Mucosa of rectum (tissue), 2 donors: ENCODE data around the gene S100B.

ENCODE experiments used
- H3K27ac ChIP-seq, 2 donors: one replicate each; pipeline ENCODE4 v1.7.0; 2013; ENCODE audit warnings: inconsistent platforms in 2 of 2, low read depth in 2 of 2, low read length in 2 of 2
- H3K27me3 ChIP-seq, 2 donors: one replicate each; pipeline ENCODE4 v1.7.0; 2013; ENCODE audit warnings: low read length in 2 of 2; ENCODE audit not compliant: control insufficient read depth in 2 of 2, insufficient read depth in 2 of 2
- H3K36me3 ChIP-seq, 2 donors: one replicate each; pipeline ENCODE4 v1.7.0; 2013; ENCODE audit warnings: low read length in 2 of 2; ENCODE audit not compliant: control insufficient read depth in 2 of 2, insufficient read depth in 2 of 2
- H3K4me1 ChIP-seq, 2 donors: one replicate each; pipeline ENCODE4 v1.7.0; 2013; ENCODE audit warnings: low read length in 2 of 2, mild to moderate bottlenecking in 1 of 2; ENCODE audit not compliant: control insufficient read depth in 2 of 2, insufficient read depth in 2 of 2
- H3K4me3 ChIP-seq, 2 donors: one replicate each; pipeline ENCODE4 v1.7.0; 2013; ENCODE audit warnings: low read length in 2 of 2
- H3K9ac ChIP-seq, 2 donors: one replicate each; pipeline ENCODE4 v1.7.0; 2013; ENCODE audit warnings: low read length in 2 of 2, low read depth in 1 of 2, mild to moderate bottlenecking in 1 of 2
- H3K9me3 ChIP-seq, 2 donors: one replicate each; pipeline ENCODE4 v1.7.0; 2013; ENCODE audit warnings: low read length in 2 of 2; ENCODE audit not compliant: control insufficient read depth in 2 of 2
- donor health status: healthy.
- donor health status: Normal muscosa, but diverticular disease.

Gene S100B

DNA sequence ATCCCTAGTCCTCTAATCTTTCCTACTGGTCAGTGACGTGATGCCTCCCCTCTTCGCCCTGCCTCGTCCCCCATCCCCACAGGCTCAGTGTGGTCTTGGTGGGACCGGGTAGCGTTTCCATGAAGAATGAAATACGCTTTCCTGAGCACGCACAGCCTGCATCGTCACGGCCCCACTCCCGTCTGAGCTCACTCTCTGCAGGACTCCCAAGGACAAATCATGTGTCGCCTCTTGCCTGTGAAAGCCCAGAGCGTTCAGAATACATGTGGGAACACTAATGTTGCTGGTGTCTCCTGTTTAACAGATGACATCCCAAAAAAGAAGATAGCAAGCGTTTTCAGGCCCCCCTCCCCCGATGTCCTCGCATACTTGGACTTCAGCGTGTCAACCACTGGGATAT, 49.2 kb downstream of the S100B start:
- Histone ChIP-seq H3K9ac (no peak overlapping the region), H3K27me3 (no peaks in the 10 kb centered on the region), H3K9me3 (no peaks in the 10 kb centered on the region), H3K4me3 (no peak overlapping the region), H3K4me1 (peaks cover 0 to 4% of the 10 kb centered on the region in 2 donors), H3K36me3 (peaks cover 55 to 56% of the 10 kb centered on the region in 2 donors), H3K27ac (no peak overlapping the region)

DNA sequence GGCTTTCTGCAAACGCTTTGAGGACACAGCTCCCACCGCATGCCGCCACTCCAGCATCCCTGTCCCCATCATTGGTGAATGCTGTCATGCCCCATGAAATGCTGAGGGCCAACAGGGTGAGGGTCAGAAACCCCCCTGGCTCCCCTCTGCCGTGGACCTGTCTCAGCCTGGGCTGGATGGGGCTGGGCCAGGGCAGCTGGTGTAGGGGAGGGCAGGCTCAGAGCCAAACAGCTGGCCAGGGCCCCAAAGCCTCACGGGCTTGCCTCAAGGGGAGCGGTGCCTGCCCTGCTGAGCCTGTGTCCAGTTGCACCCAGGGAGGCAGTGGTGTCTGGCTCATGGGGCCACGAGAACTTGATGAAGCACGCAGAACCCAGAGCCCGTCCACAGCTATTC, 49.7 kb downstream of the S100B start:
- Histone ChIP-seq H3K27me3 (no peaks in the 10 kb centered on the region), H3K27ac (no peak overlapping the region), H3K9me3 (no peaks in the 10 kb centered on the region), H3K4me3 (no peak overlapping the region), H3K9ac (peak overlapping the region in 1 of 2 donors; percentile 20), H3K36me3 (peaks cover 55 to 57% of the 10 kb centered on the region in 2 donors), H3K4me1 (peaks cover 0 to 4% of the 10 kb centered on the region in 2 donors)

DNA sequence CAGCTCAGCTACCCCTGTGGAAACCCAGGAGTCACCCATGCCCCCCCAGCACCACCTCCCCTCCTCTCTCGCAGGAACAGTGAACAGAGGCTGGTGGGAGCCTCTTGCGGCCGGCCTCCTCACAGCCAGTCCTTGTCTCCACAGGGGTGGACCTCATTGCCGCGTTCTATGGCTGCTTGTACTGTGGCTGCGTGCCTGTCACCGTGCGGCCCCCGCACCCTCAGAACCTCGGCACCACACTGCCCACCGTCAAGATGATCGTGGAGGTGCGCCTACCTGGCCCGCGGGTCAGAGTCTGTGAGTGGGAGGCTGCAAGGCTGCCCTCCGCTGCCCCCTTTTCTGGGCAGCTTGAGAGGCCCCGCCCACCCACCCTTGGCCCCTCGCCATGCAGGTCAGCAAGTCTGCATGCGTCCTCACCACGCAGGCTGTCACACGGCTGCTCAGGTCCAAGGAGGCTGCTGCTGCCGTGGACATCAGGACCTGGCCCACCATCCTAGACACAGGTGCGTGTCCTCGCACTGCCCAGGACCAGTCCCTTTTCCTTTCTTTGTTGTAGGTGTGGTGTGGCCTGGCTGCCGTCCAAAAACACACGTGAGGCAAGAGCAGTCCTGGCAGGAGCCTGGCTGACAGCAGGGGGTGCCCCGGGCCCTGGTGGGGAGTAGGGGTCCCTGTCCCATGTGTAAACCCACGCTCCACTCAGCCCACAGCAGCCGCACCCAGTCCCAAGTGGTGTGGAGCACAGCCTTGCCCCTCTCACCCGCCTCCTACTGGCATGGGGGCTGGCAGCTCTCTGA, 50.3 kb downstream of the S100B start:
- H3K9me3 ChIP-seq = no peaks in the 10 kb centered on the region
- H3K27me3 ChIP-seq = no peaks in the 10 kb centered on the region
- H3K4me1 ChIP-seq = peaks cover 0 to 4% of the 10 kb centered on the region in 2 donors
- peaks cover 57 to 61% of the 10 kb centered on the region in 2 donors for H3K36me3 ChIP-seq
- H3K27ac ChIP-seq = no peak overlapping the region
- peak overlapping the region in 1 of 2 donors; percentile 20 for H3K9ac ChIP-seq
- H3K4me3 ChIP-seq = no peak overlapping the region

DNA sequence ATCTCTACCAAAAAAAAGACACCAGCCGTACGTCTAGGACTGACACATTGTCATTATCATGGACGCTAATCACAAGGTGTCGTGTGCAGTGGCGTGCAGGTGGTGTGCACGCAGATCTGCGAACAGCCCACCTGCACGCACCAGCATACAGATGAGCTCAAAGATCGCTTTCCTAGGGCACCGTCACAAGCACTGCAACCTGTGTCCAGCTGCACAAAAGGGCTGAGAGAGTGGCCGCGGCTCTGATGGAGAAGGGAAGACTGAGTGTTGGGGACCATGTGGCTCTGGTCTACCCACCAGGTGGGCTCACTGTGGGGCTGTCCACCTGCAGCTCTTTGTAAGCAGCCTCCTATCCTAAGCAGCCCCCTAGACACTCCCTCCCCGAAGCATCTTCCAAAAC, 50.9 kb downstream of the S100B start:
- Histone ChIP-seq H3K27me3 (no peaks in the 10 kb centered on the region), H3K36me3 (peaks cover 57 to 58% of the 10 kb centered on the region in 2 donors), H3K4me3 (no peak overlapping the region), H3K9ac (no peak overlapping the region), H3K4me1 (peaks cover 0 to 4% of the 10 kb centered on the region in 2 donors), H3K27ac (no peak overlapping the region), H3K9me3 (no peaks in the 10 kb centered on the region)

DNA sequence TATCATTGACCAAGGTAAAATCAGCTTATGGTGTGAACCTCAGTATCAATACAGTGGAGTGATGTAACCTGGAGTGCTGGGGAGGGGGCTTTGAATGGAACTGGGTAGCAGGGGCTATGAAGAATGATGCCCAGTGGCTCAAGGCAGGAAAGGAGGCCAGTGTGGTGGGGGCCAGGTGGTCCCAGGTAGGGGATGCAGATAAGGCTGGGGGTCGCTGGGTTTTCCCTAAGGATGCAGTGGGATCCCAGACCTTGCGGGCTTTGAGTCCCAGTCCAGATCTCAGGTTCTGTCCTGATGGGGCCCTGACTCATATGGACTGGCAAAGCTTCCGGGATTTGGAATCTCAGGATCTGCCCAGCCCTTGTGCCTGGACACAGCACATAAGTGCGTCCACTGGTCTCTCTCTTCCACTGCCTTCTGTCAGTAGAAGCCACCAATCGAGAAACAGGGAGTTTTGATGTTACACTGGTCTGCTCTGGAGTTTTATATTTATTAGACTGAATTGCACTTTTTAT, 52.0 kb downstream of the S100B start:
- H3K27me3 ChIP-seq = no peaks in the 10 kb centered on the region
- peaks cover 54 to 61% of the 10 kb centered on the region in 2 donors for H3K36me3 ChIP-seq
- H3K27ac ChIP-seq = peak overlapping the region; percentile 43 to 63
- H3K9ac ChIP-seq = no peak overlapping the region
- no peaks in the 10 kb centered on the region for H3K9me3 ChIP-seq
- no peak overlapping the region for H3K4me3 ChIP-seq
- H3K4me1 ChIP-seq = peaks cover 0 to 4% of the 10 kb centered on the region in 2 donors

DNA sequence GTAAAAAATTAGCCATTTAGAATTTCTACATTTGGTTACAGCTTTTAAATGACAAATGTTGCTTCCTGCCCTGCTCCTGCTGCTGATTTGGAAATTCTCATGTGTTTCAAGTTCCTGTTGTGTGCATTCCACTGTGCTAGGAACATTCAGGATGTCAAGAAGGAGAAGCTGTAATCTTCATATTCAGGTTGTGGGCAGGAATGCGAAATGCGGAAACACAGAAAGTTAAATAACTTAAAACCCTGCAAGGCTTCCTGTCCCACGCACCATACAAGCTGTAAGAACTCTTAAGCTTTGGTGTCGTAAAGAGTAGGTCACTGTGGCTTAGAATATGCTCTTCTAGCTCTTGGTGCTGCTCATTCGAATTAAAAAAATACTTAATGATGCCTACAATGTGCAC, 52.6 kb downstream of the S100B start:
- no peaks in the 10 kb centered on the region for H3K27me3 ChIP-seq
- peaks cover 51 to 58% of the 10 kb centered on the region in 2 donors for H3K36me3 ChIP-seq
- no peaks in the 10 kb centered on the region for H3K9me3 ChIP-seq
- H3K4me3 ChIP-seq = peak overlapping the region in 1 of 2 donors; percentile 20
- H3K9ac ChIP-seq = no peak overlapping the region
- peak overlapping the region; percentile 59 to 63 for H3K27ac ChIP-seq
- peaks cover 0 to 4% of the 10 kb centered on the region in 2 donors for H3K4me1 ChIP-seq

DNA sequence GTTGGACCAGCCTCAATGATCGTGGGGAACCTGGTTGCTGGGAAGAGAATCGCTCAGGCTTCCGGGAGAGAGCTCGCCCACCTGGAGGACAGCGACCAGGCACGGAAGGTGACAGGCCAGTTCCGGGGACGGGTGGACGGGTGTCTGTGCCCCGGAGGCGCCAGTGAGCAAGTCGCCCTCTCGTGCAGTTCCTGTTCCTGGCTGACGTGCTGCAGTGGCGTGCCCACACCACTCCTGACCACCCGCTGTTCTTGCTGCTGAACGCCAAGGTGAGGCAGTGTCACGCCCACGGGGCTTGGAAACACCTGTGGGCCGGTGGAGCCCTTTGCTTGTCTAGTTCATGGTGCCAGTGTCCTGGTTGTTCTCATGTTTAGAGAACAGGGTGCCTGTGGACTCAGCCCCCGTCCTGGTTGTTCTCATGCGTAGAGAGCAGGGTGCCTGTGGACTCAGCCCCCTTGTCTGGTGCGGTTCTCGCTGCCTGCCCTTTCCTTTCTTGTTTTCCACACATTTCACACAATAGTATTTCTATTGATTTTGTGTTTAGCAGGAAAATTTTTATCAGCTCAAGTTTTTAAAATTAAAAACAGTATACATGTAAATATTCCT, 53.1 kb downstream of the S100B start:
- Histone ChIP-seq H3K27me3 (no peaks in the 10 kb centered on the region), H3K4me3 (peak overlapping the region in 1 of 2 donors; percentile 38), H3K9me3 (no peaks in the 10 kb centered on the region), H3K9ac (peak overlapping the region; percentile 24 to 26), H3K4me1 (peaks cover 0 to 4% of the 10 kb centered on the region in 2 donors), H3K36me3 (peaks cover 52 to 57% of the 10 kb centered on the region in 2 donors), H3K27ac (peak overlapping the region; percentile 59 to 63)

DNA sequence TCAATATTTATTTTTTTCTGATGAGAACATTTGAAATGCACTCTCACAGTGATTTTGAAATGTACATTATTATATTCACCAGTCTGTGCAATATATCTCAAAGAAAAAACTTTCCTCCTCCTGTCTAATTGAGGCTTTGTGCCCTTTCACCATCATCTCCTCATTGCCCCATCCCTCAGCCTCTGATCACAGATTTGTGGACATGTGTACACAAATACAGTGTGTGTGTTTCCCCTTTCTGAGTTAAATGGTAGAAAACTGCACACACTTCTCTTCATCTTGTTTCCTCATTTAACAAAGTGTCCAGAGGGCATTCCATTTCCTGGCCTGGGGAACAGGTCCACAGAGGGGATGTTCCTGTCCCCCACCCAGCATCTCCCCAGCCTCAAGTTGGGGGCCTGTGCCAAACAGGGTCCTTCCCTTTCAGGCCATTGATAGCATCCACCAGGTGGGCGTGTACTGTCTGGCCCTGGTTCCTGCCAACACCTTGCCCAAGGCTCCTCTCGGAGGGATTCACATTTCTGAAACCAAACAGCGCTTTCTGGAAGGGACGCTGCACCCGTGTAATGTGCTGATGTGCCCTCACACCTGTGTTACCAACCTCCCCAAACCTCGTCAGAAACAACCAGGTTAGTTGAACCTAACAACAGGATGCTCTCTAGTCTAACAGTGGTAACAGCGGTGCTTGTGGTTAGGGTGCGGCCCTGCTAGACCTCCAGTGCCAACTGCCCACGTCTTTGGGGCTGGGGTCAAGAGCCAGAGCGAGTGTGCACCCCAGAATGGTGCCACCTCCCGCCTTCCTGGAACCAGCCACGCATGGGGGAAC, 54.6 kb downstream of the S100B start:
- Histone ChIP-seq H3K4me1 (peaks cover 0 to 4% of the 10 kb centered on the region in 2 donors), H3K36me3 (peaks cover 61 to 62% of the 10 kb centered on the region in 2 donors), H3K27ac (peak overlapping the region; percentile 3 to 5)

DNA sequence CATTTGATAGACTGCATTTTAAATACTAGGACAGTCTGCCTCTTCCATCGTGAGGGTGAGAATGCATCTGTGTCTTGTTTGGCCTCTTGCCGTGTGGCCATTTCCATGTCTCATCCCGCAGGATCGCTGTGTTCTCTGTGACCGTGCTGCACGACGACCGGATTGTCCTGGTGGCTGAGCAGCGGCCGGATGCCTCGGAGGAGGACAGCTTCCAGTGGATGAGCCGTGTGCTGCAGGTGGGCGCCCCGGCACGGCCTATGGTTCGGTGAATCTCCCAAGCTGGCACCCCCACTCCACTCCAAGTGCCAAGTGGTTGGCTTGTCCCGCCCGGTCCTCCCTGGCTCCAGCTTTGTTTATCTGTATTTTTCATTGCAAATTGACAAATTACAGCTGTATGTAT, 55.2 kb downstream of the S100B start:
- no peaks in the 10 kb centered on the region for H3K27me3 ChIP-seq
- H3K27ac ChIP-seq = no peak overlapping the region

More for the DNA sequence above, 54.6 kb downstream of the S100B start:
- Histone ChIP-seq H3K27me3 (no peaks in the 10 kb centered on the region), H3K4me3 (no peak overlapping the region), H3K9me3 (no peaks in the 10 kb centered on the region), H3K9ac (no peak overlapping the region)

More for the DNA sequence above, 55.2 kb downstream of the S100B start:
- no peak overlapping the region for H3K4me3 ChIP-seq
- no peaks in the 10 kb centered on the region for H3K9me3 ChIP-seq
- peaks cover 60% of the 10 kb centered on the region in 2 donors for H3K36me3 ChIP-seq
- peaks cover 0 to 4% of the 10 kb centered on the region in 2 donors for H3K4me1 ChIP-seq
- H3K9ac ChIP-seq = no peak overlapping the region
